SK-N-MC (cell line): ENCODE measurements around the gene CES5A.
"Not testable (repeated sequence)": the region's sequence is repeated elsewhere in the genome, so short reads cannot be mapped to it uniquely, and the experiment has no call there.

Source experiments
- DNase-seq: peaks from one replicate; pipeline ENCODE4 v3.0.0-alpha.2; 2011; ENCODE audit warnings: low read depth, low spot score
- H3K27ac ChIP-seq: fragments of 200-600 bp; sonication (generic); 2 replicates; pipeline ENCODE4 v1.5.1; 2016; ENCODE audit warnings: mixed run types
- H3K36me3 ChIP-seq: fragments of 200-600 bp; sonication (generic); 2 replicates; pipeline ENCODE4 v1.6.1; 2017; ENCODE audit warnings: antibody characterized with exemption, low read length, mixed read lengths; ENCODE audit not compliant: insufficient read depth
- H3K4me3 ChIP-seq: fragments of 200-600 bp; sonication (generic); 2 replicates; pipeline ENCODE4 v1.5.1; 2016
- H3K9ac ChIP-seq: fragments of 200-600 bp; sonication (generic); 2 replicates; pipeline ENCODE4 v1.8.0; 2017; ENCODE audit warnings: mixed run types, mixed read lengths; ENCODE audit not compliant: insufficient read length
- H3K9me3 ChIP-seq: fragments of 200-600 bp; sonication (generic); 2 replicates; pipeline ENCODE4 v1.6.1; 2017; ENCODE audit warnings: low read depth, mild to moderate bottlenecking, antibody characterized with exemption, low read length, moderate library complexity, mixed read lengths
- EZH2 ChIP-seq: fragments of 200-600 bp; sonication (generic); IDR thresholded peaks from one replicate; pipeline ENCODE4 v1.6.1; 2017; ENCODE audit warnings: antibody characterized with exemption
- FOXP2 ChIP-seq: optimal IDR thresholded peaks from 2 replicates; pipeline ENCODE3; 2011; ENCODE audit warnings: mild to moderate bottlenecking, moderate library complexity; ENCODE audit not compliant: insufficient read depth; ENCODE audit errors: extremely low read length, control extremely low read depth
- POLR2AphosphoS5 ChIP-seq: IDR thresholded peaks from 2 replicates; pipeline ENCODE4 v1.6.1; 2012; ENCODE audit warnings: mild to moderate bottlenecking, low read depth, low read length, borderline replicate concordance

Gene CES5A

DNA sequence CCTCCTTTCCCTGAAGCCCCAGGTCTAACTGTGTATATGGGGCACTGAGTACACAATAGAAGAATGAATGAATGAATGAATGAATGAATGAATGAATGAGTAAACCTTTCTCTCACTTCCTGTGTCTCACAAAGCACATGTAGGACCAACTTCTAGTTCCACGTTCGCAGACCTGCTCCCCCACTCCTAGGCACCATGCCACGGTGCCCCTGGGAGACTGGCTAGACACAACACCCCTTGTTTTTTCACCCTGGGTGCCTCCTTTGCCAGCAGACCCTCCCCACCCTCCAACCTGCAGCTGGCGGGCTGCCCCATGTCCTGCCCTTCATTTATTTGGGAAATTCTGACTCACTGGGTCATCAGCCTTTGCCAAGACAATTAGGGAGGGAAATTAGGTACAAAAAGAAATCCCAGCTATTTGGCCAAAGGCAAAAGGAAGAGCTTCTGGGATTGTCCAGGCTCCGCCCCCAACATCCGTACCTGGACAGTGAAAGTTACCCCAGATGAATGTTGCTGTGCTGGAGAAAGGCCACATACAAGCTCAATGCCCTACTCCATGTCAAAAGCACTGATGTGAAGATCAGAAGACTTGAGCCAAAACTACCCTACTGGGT lies 50.0 kb downstream of the CES5A start:
- TF ChIP-seq POLR2AphosphoS5 = no peak
- no peak for TF ChIP-seq EZH2
- TF ChIP-seq FOXP2 = no peak
- H3K27ac ChIP-seq = no peak overlapping the region
- no peaks in the 10 kb centered on the region for H3K9me3 ChIP-seq
- no peak overlapping the region for H3K4me3 ChIP-seq
- no peaks in the 10 kb centered on the region for H3K36me3 ChIP-seq
- no peak overlapping the region for H3K9ac ChIP-seq
- no peak for DNase-seq

- Histone ChIP-seq H3K9me3 (no peaks in the 10 kb centered on the region), H3K4me3 (no peak overlapping the region), H3K9ac (no peak overlapping the region), H3K27ac (no peak overlapping the region), H3K36me3 (no peaks in the 10 kb centered on the region)
- no peak for TF ChIP-seq EZH2
- no peak for TF ChIP-seq FOXP2
- TF ChIP-seq POLR2AphosphoS5 = no peak
- no peak for DNase-seq
Measured at GRCh38 chr16:55824473-55825000, 50.6 kb downstream of the CES5A start.

- Histone ChIP-seq H3K9ac (no peak overlapping the region), H3K9me3 (no peaks in the 10 kb centered on the region), H3K36me3 (no peaks in the 10 kb centered on the region), H3K27ac (no peak overlapping the region), H3K4me3 (no peak overlapping the region)
- DNase-seq = no peak
- TF ChIP-seq FOXP2 (no peak), EZH2 (no peak), POLR2AphosphoS5 (no peak)
Measured at GRCh38 chr16:55822280-55822810, 52.8 kb downstream of the CES5A start.

DNA sequence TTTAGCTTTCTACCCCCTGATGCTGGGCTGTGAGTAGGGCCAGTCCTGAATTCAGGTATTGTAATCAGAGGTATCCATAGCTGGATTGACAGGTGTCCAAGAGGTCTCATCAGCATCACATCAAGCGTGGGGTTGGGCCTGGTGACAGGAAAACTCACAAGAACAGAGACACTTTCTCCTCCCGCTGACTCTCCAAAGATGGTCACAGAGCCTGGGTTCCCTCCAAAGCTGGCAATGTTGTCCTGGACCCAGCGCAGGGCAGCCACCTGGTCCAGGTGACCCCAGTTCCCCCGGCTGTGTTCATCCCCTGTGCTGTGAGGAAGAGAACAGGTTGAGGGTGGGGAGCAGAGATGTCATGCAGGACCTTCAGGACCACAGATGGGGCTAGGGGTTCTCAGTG lies 54.0 kb downstream of the CES5A start:
- H3K27ac ChIP-seq = no peak overlapping the region
- TF ChIP-seq FOXP2 (no peak), POLR2AphosphoS5 (no peak), EZH2 (no peak)

DNA sequence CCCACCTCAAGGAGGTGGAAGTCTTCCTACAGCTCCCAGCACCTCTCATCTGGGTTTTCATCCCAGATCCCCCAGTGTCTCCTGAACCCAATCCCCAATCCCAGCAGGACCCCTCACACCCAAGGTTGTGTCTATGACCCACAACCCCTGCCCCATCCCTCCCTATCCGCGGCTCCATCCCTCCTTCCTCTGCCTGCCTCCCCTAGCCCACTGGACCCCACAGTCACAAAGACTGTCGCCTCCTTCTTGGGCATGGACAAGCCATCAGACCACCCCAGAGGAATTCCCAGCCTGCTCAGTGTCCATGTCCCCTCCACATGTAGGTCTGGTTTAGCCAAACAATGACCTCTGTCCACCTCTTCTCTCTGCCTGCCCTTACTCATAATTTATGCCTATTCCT lies 54.6 kb downstream of the CES5A start:
- Histone ChIP-seq H3K9me3 (no peaks in the 10 kb centered on the region), H3K36me3 (no peaks in the 10 kb centered on the region), H3K27ac (no peak overlapping the region), H3K4me3 (no peak overlapping the region), H3K9ac (no peak overlapping the region)
- TF ChIP-seq EZH2 (no peak), FOXP2 (no peak), POLR2AphosphoS5 (no peak)
- no peak for DNase-seq

More for the DNA sequence above, 54.0 kb downstream of the CES5A start:
- DNase-seq = no peak
- Histone ChIP-seq H3K9me3 (no peaks in the 10 kb centered on the region), H3K4me3 (no peak overlapping the region), H3K9ac (no peak overlapping the region), H3K36me3 (no peaks in the 10 kb centered on the region)

DNA sequence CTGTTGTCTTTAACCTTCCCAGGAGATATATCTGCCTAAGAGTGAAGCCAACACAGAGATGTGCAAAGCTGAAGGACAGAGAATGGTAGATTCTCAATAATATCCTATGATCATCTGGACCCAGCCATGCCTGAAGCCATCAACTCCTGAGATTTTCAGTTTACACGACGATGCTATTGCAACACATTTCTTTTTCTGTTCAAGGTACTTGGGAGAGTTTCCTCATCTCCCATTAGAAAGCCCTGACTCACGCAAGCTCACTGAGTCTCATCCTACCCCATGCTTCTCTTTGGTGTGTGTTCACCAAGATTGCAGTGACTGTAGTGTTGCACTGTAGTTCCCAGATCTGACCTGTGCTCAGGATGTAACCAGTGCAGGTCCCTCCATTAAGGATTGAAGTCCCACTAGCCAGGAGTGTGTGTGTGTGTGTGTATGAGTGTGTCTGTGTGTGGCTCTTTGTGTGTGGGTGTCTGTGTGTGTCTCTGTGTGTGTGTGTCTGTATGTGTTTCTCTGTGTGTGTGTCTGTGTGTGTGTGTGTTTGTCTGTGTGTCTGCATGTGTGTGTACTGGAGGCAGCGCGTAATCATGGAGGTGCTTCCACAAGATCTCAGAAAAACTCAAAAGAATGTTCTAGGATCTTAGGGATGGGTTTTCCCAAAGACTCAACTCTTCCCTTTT lies 57.8 kb downstream of the CES5A start:
- no peak for DNase-seq
- TF ChIP-seq FOXP2 (no peak), EZH2 (no peak)
- no peak overlapping the region for H3K4me3 ChIP-seq
- H3K27ac ChIP-seq = no peak overlapping the region
- no peak overlapping the region for H3K9ac ChIP-seq
- no peaks in the 10 kb centered on the region for H3K36me3 ChIP-seq
- H3K9me3 ChIP-seq = no peaks in the 10 kb centered on the region

GRCh38 chr16:55816222-55816621 lies 59.0 kb downstream of the CES5A start:
- not testable (repeated sequence) for H3K36me3 ChIP-seq, H3K4me3 ChIP-seq, DNase-seq, H3K9ac ChIP-seq, H3K27ac ChIP-seq, H3K9me3 ChIP-seq

GRCh38 chr16:55815320-55815719 lies 59.9 kb downstream of the CES5A start:
- Histone ChIP-seq H3K9ac (no peak overlapping the region), H3K4me3 (no peak overlapping the region), H3K9me3 (no peaks in the 10 kb centered on the region), H3K36me3 (no peaks in the 10 kb centered on the region), H3K27ac (no peak overlapping the region)
- DNase-seq = no peak
- TF ChIP-seq POLR2AphosphoS5 (no peak), FOXP2 (no peak), EZH2 (no peak)

GRCh38 chr16:55814174-55814573 lies 61.0 kb downstream of the CES5A start:
- DNase-seq, H3K36me3 ChIP-seq, H3K27ac ChIP-seq, H3K4me3 ChIP-seq, H3K9ac ChIP-seq, H3K9me3 ChIP-seq: not testable (repeated sequence)

DNA sequence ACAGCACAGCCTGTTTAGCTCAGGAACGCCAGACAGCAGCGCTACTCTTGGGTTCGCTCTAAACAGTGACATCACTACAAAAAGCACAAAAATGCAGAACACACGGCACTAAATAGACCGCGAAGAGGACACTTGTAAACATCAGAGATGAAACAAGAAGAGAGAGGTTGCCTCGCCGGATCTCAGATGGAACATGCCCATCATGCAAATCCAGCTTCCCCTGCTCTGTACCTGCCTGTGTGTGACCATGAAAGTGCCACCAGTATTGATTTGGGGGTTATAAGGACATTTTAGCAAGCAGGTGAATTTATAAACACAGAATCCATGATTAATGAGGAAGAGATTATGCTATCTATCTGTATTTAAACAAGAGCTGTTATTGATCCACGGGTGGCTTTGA lies 61.4 kb downstream of the CES5A start:
- H3K36me3 ChIP-seq, H3K9ac ChIP-seq, DNase-seq, H3K4me3 ChIP-seq, H3K9me3 ChIP-seq, H3K27ac ChIP-seq: not testable (repeated sequence)
